Measurements from ENCODE around the gene CHAF1A.

The CHAF1A gene

GRCh38 chr19:4443966-4444764 is 41.7 kb downstream of the CHAF1A start:
- DNase-seq = no peak

- DNase-seq = no peak
Observed at GRCh38 chr19:4444765-4445741, 42.6 kb downstream of the CHAF1A start.

- no peak for DNase-seq
Observed at GRCh38 chr19:4445963-4446703, 43.7 kb downstream of the CHAF1A start.

- no peak for DNase-seq
Observed at GRCh38 chr19:4446704-4447200, 44.3 kb downstream of the CHAF1A start.

- DNase-seq = no peak
Observed at GRCh38 chr19:4447327-4448146, 45.1 kb downstream of the CHAF1A start.

DNA sequence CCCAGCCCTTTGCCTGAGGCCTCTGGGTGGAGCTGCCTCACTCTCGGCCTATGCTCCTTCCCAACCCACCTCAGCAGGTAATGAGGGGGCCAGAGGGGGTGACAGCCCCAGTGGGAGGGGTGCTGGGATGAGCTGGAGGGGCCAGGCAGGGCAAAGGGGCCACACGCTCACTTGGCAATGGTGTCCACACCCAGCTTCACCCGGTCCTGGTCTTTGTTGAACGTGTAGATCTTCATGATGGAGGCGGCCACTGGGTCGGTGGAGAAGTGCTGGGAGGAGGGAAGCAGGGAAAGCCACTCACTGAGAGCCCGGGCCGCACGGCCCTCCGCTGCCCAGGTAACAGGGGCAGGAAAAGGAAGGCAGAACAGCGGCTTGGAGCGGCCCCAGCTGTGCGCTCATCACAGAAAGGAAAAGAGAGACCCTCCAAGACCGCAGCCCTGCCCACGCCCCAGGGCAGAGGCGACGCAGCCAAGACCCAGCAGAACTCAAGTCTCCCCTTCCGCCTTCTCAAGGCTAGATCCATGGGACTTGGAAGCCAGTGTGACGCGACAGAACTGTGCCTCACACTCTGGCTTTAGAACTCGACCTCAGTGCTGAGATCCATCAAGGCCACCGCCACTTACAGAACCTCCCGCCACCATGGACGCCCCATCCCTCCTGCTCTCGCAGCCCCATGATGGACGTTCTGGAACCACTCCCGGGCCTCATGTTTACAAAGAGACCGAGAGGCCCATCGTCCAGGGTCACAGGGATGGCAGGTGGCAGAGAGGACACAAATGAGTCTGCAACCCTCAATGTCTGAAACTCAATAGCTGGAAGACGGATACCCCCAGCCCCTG is 45.9 kb downstream of the CHAF1A start:
- DNase-seq = no peak

- no peak for DNase-seq
Observed at GRCh38 chr19:4449022-4449638, 46.7 kb downstream of the CHAF1A start.

GRCh38 chr19:4449639-4450028 is 47.2 kb downstream of the CHAF1A start:
- no peak for DNase-seq

DNA sequence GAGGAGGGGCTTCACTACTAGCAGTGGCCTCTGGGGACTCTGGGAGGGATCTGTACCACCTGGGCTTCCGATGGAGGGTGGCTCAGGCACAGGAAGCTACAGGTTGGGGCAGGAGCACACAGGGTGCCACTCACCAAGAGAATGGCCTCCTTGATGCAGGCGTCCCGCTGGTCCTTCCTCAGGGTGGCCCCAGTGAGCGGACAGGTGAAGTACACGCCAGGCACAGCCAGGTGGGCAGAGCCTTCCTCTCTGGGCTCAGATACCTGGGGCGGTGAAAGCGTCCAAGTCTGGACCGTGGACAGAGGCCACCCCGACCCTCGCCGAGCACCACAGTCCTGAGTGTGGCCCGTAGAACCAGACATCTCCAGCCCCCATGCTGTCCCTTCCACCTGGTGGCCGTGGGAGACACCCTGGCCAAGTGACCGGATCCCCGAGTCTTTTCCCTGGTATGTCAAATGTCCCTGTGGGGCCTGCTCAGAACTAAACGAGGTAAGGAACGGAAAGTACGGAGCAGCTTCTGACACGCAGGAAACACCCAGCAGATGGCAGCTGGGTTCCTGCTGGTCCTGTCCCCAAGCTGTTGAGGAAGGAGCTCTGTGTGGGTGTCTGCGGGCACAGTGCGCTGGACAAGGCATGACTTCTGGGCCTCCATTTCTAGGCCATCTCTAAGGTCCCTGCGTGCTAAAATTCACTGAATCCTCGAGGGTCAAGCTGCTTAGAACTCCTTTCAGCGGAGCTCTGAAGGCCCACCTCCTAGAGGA is 50.0 kb downstream of the CHAF1A start:
- no peak for DNase-seq

GRCh38 chr19:4453232-4454179 is 51.1 kb downstream of the CHAF1A start:
- no peak for DNase-seq

GRCh38 chr19:4454747-4455718 is 52.6 kb downstream of the CHAF1A start:
- DNase-seq = no peak

DNA sequence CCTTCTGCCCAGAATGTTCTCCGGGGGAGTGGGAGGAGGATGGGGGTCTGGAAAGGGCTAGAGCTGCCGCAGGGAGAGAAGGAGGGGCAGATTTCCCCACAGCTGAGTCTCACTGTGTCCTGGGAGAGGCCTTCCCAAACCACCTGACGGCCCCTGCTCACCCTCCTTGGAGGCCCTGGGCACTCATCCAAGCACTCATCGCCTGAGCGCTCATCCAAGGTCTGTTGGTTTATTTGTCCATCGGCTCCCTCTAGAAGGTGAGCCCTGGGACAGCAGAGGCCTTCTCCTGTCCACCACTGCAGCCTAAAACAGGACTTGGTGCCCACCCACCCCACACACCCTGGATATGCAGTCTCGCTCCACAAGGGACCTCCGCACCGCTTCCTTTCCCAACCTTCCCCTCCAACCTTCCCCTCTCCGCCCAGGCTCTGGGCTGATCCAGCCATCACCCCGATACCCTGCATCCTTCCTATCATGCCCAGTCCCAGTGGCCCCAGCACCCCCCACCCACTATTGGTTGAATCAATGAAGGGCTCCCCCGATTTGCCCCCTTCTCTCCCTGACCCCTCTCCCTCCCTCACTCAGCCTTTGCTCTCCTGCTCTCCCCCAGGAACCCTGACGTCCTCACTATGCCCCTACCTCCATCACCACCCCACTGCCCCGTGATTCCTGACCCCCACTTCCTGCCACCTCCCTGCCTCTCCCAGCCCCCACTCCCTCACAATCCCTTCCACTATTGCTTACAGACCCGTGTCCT is 53.5 kb downstream of the CHAF1A start:
- DNase-seq = no peak

- no peak for DNase-seq
Observed at GRCh38 chr19:4456476-4456842, 54.0 kb downstream of the CHAF1A start.

GRCh38 chr19:4456843-4457653 is 54.6 kb downstream of the CHAF1A start:
- DNase-seq = peak in 4 of 6 experiments; percentile 15 to 62 (median 58)

GRCh38 chr19:4457654-4458395 is 55.4 kb downstream of the CHAF1A start, which contains the start of gene UBXN6:
Gene UBXN6, minus strand, starts transcription at chr19:4457794. Its CDS starts 97 bp downstream, at chr19:4457697.
- DNase-seq = peak; percentile 93 to 98 (median 96)
